Left lung (tissue), 10 donors: Measurements from ENCODE around the gene ETV5. TPM values are rescaled to one million over a fixed set of nuclear protein-coding genes. Genes with fewer than 3 reads are reported as not detected.
"Not testable (repeated sequence)": the region's sequence is repeated elsewhere in the genome, so short reads cannot be mapped to it uniquely, and the experiment has no call there.

Experiments used
- ATAC-seq: fragments of 200-7000 bp; cut with Tn5 transposase; one replicate; pipeline ENCODE4 v1.9.1; 2020; ENCODE audit warnings: moderate library complexity
- DNase-seq, 4 donors: peaks; one replicate each; pipeline ENCODE4 v3.0.0-alpha.2; 2013 to 2020
- H3K27ac ChIP-seq, 2 donors: fragments of 200-600 bp; sonication (generic) in 1 of 2; one replicate each; pipeline versions ENCODE4 v1.5.0 to v1.8.0; 2020 to 2021
- H3K27me3 ChIP-seq, 2 donors: fragments of 200-600 bp; sonication (generic) in 1 of 2; one replicate each; pipeline versions ENCODE4 v1.5.0 to v1.8.0; 2020 to 2021
- H3K36me3 ChIP-seq, 2 donors: fragments of 200-600 bp; sonication (generic) in 1 of 2; one replicate each; pipeline versions ENCODE4 v1.5.0 to v1.8.0; 2020 to 2021
- H3K4me1 ChIP-seq, 2 donors: fragments of 200-600 bp; one replicate each; pipeline ENCODE4 v1.8.0; 2021
- H3K4me3 ChIP-seq, 2 donors: fragments of 200-600 bp; sonication (generic) in 1 of 2; one replicate each; pipeline versions ENCODE4 v1.5.0 to v1.8.0; 2020 to 2021; ENCODE audit warnings: mild to moderate bottlenecking in 1 of 2
- H3K9me3 ChIP-seq, 2 donors: fragments of 200-600 bp; sonication (generic) in 1 of 2; one replicate each; pipeline versions ENCODE4 v1.5.0 to v1.8.0; 2020 to 2021
- CTCF ChIP-seq, 2 donors: fragments of 200-600 bp; sonication (generic) in 1 of 2; IDR thresholded peaks; one replicate each; pipeline versions ENCODE4 v1.5.0 to v1.8.0; 2021; ENCODE audit warnings: antibody characterized with exemption in 2 of 2
- intact Hi-C, 2 donors: fragments of 100-400 bp; cut with DNase I; formaldehyde crosslinking; loops; one replicate each; pipeline versions ENCODE4 v1.11.2 to v1.14.2; 2022
- polyA plus RNA-seq, 6 donors: library from polyadenylated mRNA; unstranded; fragments of 120-200 nt; gene quantifications; one replicate each; pipeline ENCODE4 v1.2.1, GENCODE V29; 2013; ENCODE audit not compliant: insufficient read length in 6 of 6
- total RNA-seq, 2 donors: library from RNA; stranded (reverse); fragmentation: NEBNext Ultra II Directional; extraction: Animal tissue kit (Norgen Biotek cat#: 25700); gene quantifications; one replicate each; pipeline ENCODE4 v1.2.1, GENCODE V29; 2021
- donor health status: DM: no; HTN: yes; CAD: no.
- donor health status: DM: no; HTN: no; CAD: no.

The ETV5 gene
- total and polyA plus RNA-seq, 8 donors = 40.7 to 332 (median 266) TPM

DNA sequence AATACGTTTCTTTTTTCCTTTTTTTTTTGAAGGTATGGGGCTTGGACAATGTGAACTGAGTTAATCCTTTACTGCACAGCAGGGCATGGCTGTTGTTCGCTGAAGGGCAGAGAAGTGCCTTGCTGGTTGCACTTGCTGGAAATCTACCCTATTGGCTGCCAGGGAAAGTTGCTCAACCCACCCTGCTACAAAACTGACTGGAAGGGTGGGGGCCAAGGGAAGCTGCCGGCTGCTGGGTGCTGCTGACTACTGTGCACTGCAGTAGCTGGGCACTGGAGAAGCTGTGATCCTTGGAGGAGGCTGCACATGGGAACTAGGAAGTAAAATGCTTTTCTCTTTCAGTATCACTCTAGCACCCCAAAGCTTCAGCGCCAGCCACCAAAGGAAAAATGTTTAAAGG lies 70.5 kb downstream of the ETV5 start:
- TF ChIP-seq CTCF (IDR thresholded peaks at IDR 0.05) = no peak
- ATAC-seq (peak; percentile 56), DNase-seq (no peak)
- no peak overlapping the region for H3K27ac ChIP-seq
- no peaks in the 10 kb centered on the region for H3K27me3 ChIP-seq
- intact Hi-C loops = no loop called here
- H3K4me3 ChIP-seq = no peak overlapping the region
- H3K9me3 ChIP-seq = peaks cover 0 to 8% of the 10 kb centered on the region in 2 donors
- no peaks in the 10 kb centered on the region for H3K4me1 ChIP-seq
- H3K36me3 ChIP-seq = no peaks in the 10 kb centered on the region

GRCh38 chr3:186035277-186035676 lies 73.6 kb downstream of the ETV5 start:
- H3K27me3 ChIP-seq = no peaks in the 10 kb centered on the region
- H3K9me3 ChIP-seq = peaks cover 0 to 8% of the 10 kb centered on the region in 2 donors
- peak in 1 of 4 donors; percentile 36 for DNase-seq
- no peaks in the 10 kb centered on the region for H3K4me1 ChIP-seq
- no peak for TF ChIP-seq CTCF (IDR thresholded peaks at IDR 0.05)
- H3K4me3 ChIP-seq = no peak overlapping the region
- no peak overlapping the region for H3K27ac ChIP-seq
- no peaks in the 10 kb centered on the region for H3K36me3 ChIP-seq
- intact Hi-C loops = no loop called here
- ATAC-seq = peak; percentile 47

GRCh38 chr3:186032321-186032720 lies 76.6 kb downstream of the ETV5 start:
- Histone ChIP-seq H3K27me3 (no peaks in the 10 kb centered on the region), H3K4me3 (no peak overlapping the region), H3K36me3 (no peaks in the 10 kb centered on the region), H3K27ac (no peak overlapping the region), H3K9me3 (no peaks in the 10 kb centered on the region), H3K4me1 (no peaks in the 10 kb centered on the region)
- TF ChIP-seq CTCF (IDR thresholded peaks at IDR 0.05) = no peak
- intact Hi-C loops = no loop called here
- ATAC-seq (no peak), DNase-seq (no peak)

GRCh38 chr3:186025993-186026392 lies 82.9 kb downstream of the ETV5 start:
- intact Hi-C loops, H3K4me1 ChIP-seq: not testable (repeated sequence)

DNA sequence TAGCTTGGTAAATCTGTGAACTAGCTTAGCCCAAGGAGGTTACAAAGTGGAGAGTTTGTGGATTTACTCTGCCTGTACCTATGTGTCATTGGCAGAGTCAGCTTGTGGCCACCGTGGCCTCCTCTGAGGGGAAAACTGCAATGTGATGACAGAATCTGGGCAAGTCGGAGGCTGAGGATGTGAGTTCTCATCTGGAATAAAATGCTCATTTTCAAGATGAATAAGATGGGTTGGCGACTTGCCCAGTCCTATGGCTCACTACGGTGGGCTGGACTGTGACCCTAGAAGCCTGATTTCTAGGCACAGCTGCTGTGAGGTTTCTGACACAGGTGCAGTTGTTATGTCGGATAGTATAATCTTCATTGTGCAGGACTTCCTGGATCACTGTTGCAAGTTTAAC lies 83.7 kb downstream of the ETV5 start:
- Histone ChIP-seq H3K4me3 (no peak overlapping the region), H3K4me1 (no peaks in the 10 kb centered on the region), H3K27ac (no peak overlapping the region), H3K36me3 (no peaks in the 10 kb centered on the region), H3K27me3 (no peaks in the 10 kb centered on the region), H3K9me3 (no peaks in the 10 kb centered on the region)
- DNase-seq (no peak), ATAC-seq (no peak)
- no peak for TF ChIP-seq CTCF (IDR thresholded peaks at IDR 0.05)
- intact Hi-C loops = no loop called here

More at GRCh38 chr3:186025993-186026392, 82.9 kb downstream of the ETV5 start:
- DNase-seq, H3K36me3 ChIP-seq, H3K9me3 ChIP-seq, H3K27ac ChIP-seq, H3K27me3 ChIP-seq, H3K4me3 ChIP-seq, ATAC-seq: not testable (repeated sequence)

- no peaks in the 10 kb centered on the region for H3K4me1 ChIP-seq
- no peak for TF ChIP-seq CTCF (IDR thresholded peaks at IDR 0.05)
- no peaks in the 10 kb centered on the region for H3K9me3 ChIP-seq
- H3K27me3 ChIP-seq = no peaks in the 10 kb centered on the region
- intact Hi-C loops = no loop called here
- ATAC-seq (no peak), DNase-seq (peak in 1 of 4 donors; percentile 58)
- H3K27ac ChIP-seq = no peak overlapping the region
- H3K36me3 ChIP-seq = no peaks in the 10 kb centered on the region
- no peak overlapping the region for H3K4me3 ChIP-seq
Observed at GRCh38 chr3:186024210-186024609, 84.7 kb downstream of the ETV5 start.
